Measurements from ENCODE around the gene TRAPPC8.

The TRAPPC8 gene

DNA sequence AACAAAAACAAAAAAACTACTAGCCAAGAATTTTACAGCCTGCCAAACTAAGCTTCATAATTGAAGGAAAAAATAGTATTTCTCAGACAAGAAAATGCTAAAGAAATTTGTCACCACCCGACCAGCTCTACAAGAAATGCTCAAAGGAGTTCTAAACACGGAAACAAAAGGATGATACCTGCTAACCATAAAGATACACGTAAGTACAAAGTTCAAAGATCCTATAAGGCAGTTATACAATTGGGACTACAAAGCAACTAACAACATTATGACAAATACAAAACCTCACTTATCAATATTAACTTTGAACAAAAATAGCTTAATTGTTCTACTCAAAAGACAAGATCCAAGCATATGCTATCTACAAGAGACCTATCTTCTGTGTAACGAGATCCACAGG lies 64.6 kb downstream of the TRAPPC8 start:
- no peak overlapping the region for H3K27ac ChIP-seq (ENCODE audit: low read length)
- H3K27me3 ChIP-seq (ENCODE audit: insufficient read depth, low read length, poor library complexity), result no peaks in the 10 kb centered on the region
- ATAC-seq (ENCODE audit: insufficient read depth, low read depth) (no peak), DNase-seq (no peak)
- no peaks in the 10 kb centered on the region for H3K9me3 ChIP-seq (ENCODE audit: insufficient read depth, low read length, severe bottlenecking)
- no peak overlapping the region for H3K4me3 ChIP-seq (ENCODE audit: low read depth in 1 of 2, low read length in 2 of 2)
- no peak overlapping the region for H3K9ac ChIP-seq (ENCODE audit: low read depth, low read length)
- no peak overlapping the region for H2AFZ ChIP-seq (ENCODE audit: low read depth, low read length)
- TF ChIP-seq CTCF (IDR thresholded peaks at IDR 0.05; ENCODE audit: borderline replicate concordance, extremely low read depth, low read length, poor library complexity, severe bottlenecking) (no peak), EZH2 (IDR thresholded peaks at IDR 0.05; ENCODE audit: borderline replicate concordance, low read depth, low read length, severe bottlenecking) (no peak)
- peaks cover 10% of the 10 kb centered on the region for H3K79me2 ChIP-seq (ENCODE audit: insufficient read depth, low read length)
- no peaks in the 10 kb centered on the region for H4K20me1 ChIP-seq (ENCODE audit: insufficient read depth, low read length)
- H3K4me2 ChIP-seq (ENCODE audit: insufficient read depth, low read length), result no peak overlapping the region
- H3K4me1 ChIP-seq (ENCODE audit: insufficient read depth, low read length), result no peaks in the 10 kb centered on the region
- H3K36me3 ChIP-seq (ENCODE audit: insufficient read depth, low read length), result peaks cover 75% of the 10 kb centered on the region

DNA sequence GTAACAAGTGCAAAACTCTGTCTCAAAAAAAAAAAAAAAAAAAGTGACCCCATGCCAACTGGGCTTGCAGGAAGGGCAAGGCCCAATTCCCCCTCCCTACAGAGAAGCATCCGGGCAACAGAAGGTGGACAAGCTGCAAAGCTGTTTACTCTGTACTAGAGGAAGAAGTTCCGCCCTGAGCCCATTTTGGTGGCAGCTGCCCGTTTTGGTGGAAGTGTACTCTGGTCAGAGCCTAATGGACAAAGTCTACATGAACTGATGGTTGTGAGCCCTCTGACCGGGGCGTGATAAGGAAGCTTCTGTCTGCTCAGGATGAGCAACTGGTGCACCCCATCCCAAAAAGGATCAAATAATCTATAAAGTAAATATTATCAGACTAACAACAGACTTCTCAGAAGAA lies 65.0 kb downstream of the TRAPPC8 start:
- Histone ChIP-seq H3K9ac (ENCODE audit: low read depth, low read length) (no peak overlapping the region), H2AFZ (ENCODE audit: low read depth, low read length) (no peak overlapping the region), H4K20me1 (ENCODE audit: insufficient read depth, low read length) (no peaks in the 10 kb centered on the region), H3K27me3 (ENCODE audit: insufficient read depth, low read length, poor library complexity) (no peaks in the 10 kb centered on the region), H3K27ac (ENCODE audit: low read length) (no peak overlapping the region), H3K9me3 (ENCODE audit: insufficient read depth, low read length, severe bottlenecking) (no peaks in the 10 kb centered on the region), H3K79me2 (ENCODE audit: insufficient read depth, low read length) (peaks cover 10% of the 10 kb centered on the region), H3K4me2 (ENCODE audit: insufficient read depth, low read length) (no peak overlapping the region), H3K36me3 (ENCODE audit: insufficient read depth, low read length) (peaks cover 76% of the 10 kb centered on the region), H3K4me1 (ENCODE audit: insufficient read depth, low read length) (no peaks in the 10 kb centered on the region), H3K4me3 (ENCODE audit: low read depth in 1 of 2, low read length in 2 of 2) (no peak overlapping the region)
- DNase-seq (no peak), ATAC-seq (ENCODE audit: insufficient read depth, low read depth) (no peak)
- no peak for TF ChIP-seq CTCF (IDR thresholded peaks at IDR 0.05; ENCODE audit: borderline replicate concordance, extremely low read depth, low read length, poor library complexity, severe bottlenecking)
- no peak for TF ChIP-seq EZH2 (IDR thresholded peaks at IDR 0.05; ENCODE audit: borderline replicate concordance, low read depth, low read length, severe bottlenecking)

DNA sequence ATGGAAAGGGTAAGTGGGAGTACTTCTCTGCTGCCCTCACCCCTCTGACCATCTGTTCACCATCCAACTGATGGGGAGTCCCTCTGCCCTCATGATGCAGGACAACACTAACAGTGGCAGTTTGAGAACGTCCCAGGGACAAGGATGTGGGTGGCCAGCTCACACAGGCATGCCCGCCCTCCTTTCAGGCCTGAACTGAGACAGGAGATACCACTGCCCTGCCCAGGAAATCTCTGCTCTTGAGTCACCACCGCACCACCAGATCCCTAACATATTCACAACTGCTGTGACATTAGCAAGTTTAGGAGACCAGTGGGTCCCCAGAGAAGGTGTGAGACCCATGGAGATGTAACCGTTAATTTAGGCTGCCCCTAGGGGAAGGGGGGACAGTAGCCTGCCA lies 66.2 kb downstream of the TRAPPC8 start:
- ATAC-seq (ENCODE audit: insufficient read depth, low read depth) (no peak), DNase-seq (no peak)
- Histone ChIP-seq H3K36me3 (ENCODE audit: insufficient read depth, low read length) (peaks cover 69% of the 10 kb centered on the region), H3K4me1 (ENCODE audit: insufficient read depth, low read length) (no peaks in the 10 kb centered on the region), H3K4me2 (ENCODE audit: insufficient read depth, low read length) (no peak overlapping the region), H3K27ac (ENCODE audit: low read length) (no peak overlapping the region), H3K4me3 (ENCODE audit: low read depth in 1 of 2, low read length in 2 of 2) (no peak overlapping the region), H3K27me3 (ENCODE audit: insufficient read depth, low read length, poor library complexity) (no peaks in the 10 kb centered on the region), H3K79me2 (ENCODE audit: insufficient read depth, low read length) (peaks cover 10% of the 10 kb centered on the region), H4K20me1 (ENCODE audit: insufficient read depth, low read length) (no peaks in the 10 kb centered on the region), H3K9me3 (ENCODE audit: insufficient read depth, low read length, severe bottlenecking) (no peaks in the 10 kb centered on the region), H2AFZ (ENCODE audit: low read depth, low read length) (no peak overlapping the region), H3K9ac (ENCODE audit: low read depth, low read length) (no peak overlapping the region)
- TF ChIP-seq EZH2 (IDR thresholded peaks at IDR 0.05; ENCODE audit: borderline replicate concordance, low read depth, low read length, severe bottlenecking), result no peak
- no peak for TF ChIP-seq CTCF (IDR thresholded peaks at IDR 0.05; ENCODE audit: borderline replicate concordance, extremely low read depth, low read length, poor library complexity, severe bottlenecking)

GRCh38 chr18:31875301-31875700 lies 67.6 kb downstream of the TRAPPC8 start:
- no peak overlapping the region for H2AFZ ChIP-seq (ENCODE audit: low read depth, low read length)
- H3K4me1 ChIP-seq (ENCODE audit: insufficient read depth, low read length), result no peaks in the 10 kb centered on the region
- ATAC-seq (ENCODE audit: insufficient read depth, low read depth) (no peak), DNase-seq (no peak)
- no peak overlapping the region for H3K9ac ChIP-seq (ENCODE audit: low read depth, low read length)
- TF ChIP-seq EZH2 (IDR thresholded peaks at IDR 0.05; ENCODE audit: borderline replicate concordance, low read depth, low read length, severe bottlenecking), result no peak
- no peak for TF ChIP-seq CTCF (IDR thresholded peaks at IDR 0.05; ENCODE audit: borderline replicate concordance, extremely low read depth, low read length, poor library complexity, severe bottlenecking)
- no peaks in the 10 kb centered on the region for H3K9me3 ChIP-seq (ENCODE audit: insufficient read depth, low read length, severe bottlenecking)
- no peak overlapping the region for H3K4me3 ChIP-seq (ENCODE audit: low read depth in 1 of 2, low read length in 2 of 2)
- H3K4me2 ChIP-seq (ENCODE audit: insufficient read depth, low read length), result no peak overlapping the region
- peaks cover 63% of the 10 kb centered on the region for H3K36me3 ChIP-seq (ENCODE audit: insufficient read depth, low read length)
- H3K79me2 ChIP-seq (ENCODE audit: insufficient read depth, low read length), result peaks cover 7% of the 10 kb centered on the region
- H4K20me1 ChIP-seq (ENCODE audit: insufficient read depth, low read length), result no peaks in the 10 kb centered on the region
- no peaks in the 10 kb centered on the region for H3K27me3 ChIP-seq (ENCODE audit: insufficient read depth, low read length, poor library complexity)
- no peak overlapping the region for H3K27ac ChIP-seq (ENCODE audit: low read length)

All from DND-41 (cell line).